ENCODE data around the gene TTC17. TPM values are rescaled to one million over a fixed set of nuclear protein-coding genes. Genes with fewer than 3 reads are reported as not detected.

TTC17 gene
- total RNA-seq, 1 donor from 2014 or later: 183 TPM

- Histone ChIP-seq H3K4me2 (no peak overlapping the region), H3K4me3 (no peak overlapping the region), H3K36me3 (no peaks in the 10 kb centered on the region), H4K20me1 (ENCODE audit: low read depth) (no peaks in the 10 kb centered on the region), H3F3A (ENCODE audit: low read depth) (no peaks in the 10 kb centered on the region), H3K27ac (no peak overlapping the region), H2AFZ (replicated peaks) (no peak overlapping the region), H3K27me3 (no peaks in the 10 kb centered on the region), H3K9me3 (ENCODE audit: low read depth) (no peaks in the 10 kb centered on the region), H3K79me2 (ENCODE audit: low read depth) (no peaks in the 10 kb centered on the region), H3K4me1 (peaks cover 10% of the 10 kb centered on the region), H3K9ac (no peak overlapping the region)
- no peak overlapping the region for H3K4me3 Mint-ChIP-seq
- H3K27me3 Mint-ChIP-seq (ENCODE audit: insufficient read depth, low read depth): peaks cover 15% of the 10 kb centered on the region
- H3K36me3 Mint-ChIP-seq: no peaks in the 10 kb centered on the region
- TF ChIP-seq EZH2phosphoT487 (IDR thresholded peaks at IDR 0.05) (no peak), EZH2 (IDR thresholded peaks at IDR 0.05) (no peak)
- TF ChIP-seq, protein P1, sequence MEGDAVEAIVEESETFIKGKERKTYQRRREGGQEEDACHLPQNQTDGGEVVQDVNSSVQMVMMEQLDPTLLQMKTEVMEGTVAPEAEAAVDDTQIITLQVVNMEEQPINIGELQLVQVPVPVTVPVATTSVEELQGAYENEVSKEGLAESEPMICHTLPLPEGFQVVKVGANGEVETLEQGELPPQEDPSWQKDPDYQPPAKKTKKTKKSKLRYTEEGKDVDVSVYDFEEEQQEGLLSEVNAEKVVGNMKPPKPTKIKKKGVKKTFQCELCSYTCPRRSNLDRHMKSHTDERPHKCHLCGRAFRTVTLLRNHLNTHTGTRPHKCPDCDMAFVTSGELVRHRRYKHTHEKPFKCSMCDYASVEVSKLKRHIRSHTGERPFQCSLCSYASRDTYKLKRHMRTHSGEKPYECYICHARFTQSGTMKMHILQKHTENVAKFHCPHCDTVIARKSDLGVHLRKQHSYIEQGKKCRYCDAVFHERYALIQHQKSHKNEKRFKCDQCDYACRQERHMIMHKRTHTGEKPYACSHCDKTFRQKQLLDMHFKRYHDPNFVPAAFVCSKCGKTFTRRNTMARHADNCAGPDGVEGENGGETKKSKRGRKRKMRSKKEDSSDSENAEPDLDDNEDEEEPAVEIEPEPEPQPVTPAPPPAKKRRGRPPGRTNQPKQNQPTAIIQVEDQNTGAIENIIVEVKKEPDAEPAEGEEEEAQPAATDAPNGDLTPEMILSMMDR (IDR thresholded peaks at IDR 0.05): no peak
- no peak overlapping the region for H3K27ac Mint-ChIP-seq
- H3K4me1 Mint-ChIP-seq: peaks cover 29% of the 10 kb centered on the region
- H3K9me3 Mint-ChIP-seq: peaks cover 6% of the 10 kb centered on the region
- DNase-seq (ENCODE audit: low spot score): no peak
Measured at GRCh38 chr11:43511959-43512358, 153.2 kb downstream of the TTC17 start.

DNA sequence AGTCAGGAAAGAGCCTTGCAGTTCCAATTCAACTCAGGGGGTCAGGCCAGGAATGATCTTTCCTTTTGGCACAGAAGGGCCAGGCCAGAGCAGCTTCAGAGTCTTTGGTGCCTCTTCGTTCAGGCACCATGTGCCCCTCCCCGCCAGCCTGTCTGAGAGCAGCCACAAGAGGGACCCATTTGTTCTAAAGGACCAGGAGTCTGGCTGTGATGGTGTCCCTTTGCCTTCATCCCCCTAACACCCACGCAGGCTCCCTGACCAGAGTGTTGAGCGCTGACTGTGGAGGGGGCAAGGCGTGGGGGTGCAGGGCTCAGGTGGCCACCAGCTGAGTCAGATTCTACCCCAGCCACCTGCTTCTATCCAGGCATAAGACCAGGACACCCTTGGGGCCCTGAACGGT lies 156.4 kb downstream of the TTC17 start:
- H3K79me2 ChIP-seq (ENCODE audit: low read depth): no peaks in the 10 kb centered on the region
- Mint-ChIP-seq H3K27ac (peak overlapping the region; percentile 85), H3K4me3 (no peak overlapping the region), H3K9me3 (peaks cover 9% of the 10 kb centered on the region), H3K27me3 (ENCODE audit: insufficient read depth, low read depth) (peaks cover 15% of the 10 kb centered on the region), H3K36me3 (peaks cover 3% of the 10 kb centered on the region), H3K4me1 (peaks cover 42% of the 10 kb centered on the region)
- no peaks in the 10 kb centered on the region for H3K36me3 ChIP-seq
- DNase-seq (ENCODE audit: low spot score): peak; percentile 44
- H3K9ac ChIP-seq: no peak overlapping the region
- H3K9me3 ChIP-seq (ENCODE audit: low read depth): no peaks in the 10 kb centered on the region
- no peak overlapping the region for H3K4me3 ChIP-seq
- H3F3A ChIP-seq (ENCODE audit: low read depth): no peaks in the 10 kb centered on the region
- H3K27ac ChIP-seq: no peak overlapping the region
- H3K27me3 ChIP-seq: no peaks in the 10 kb centered on the region
- H3K4me2 ChIP-seq: no peak overlapping the region
- H3K4me1 ChIP-seq: peaks cover 12% of the 10 kb centered on the region
- TF ChIP-seq EZH2phosphoT487 (IDR thresholded peaks at IDR 0.05) (no peak), EZH2 (IDR thresholded peaks at IDR 0.05) (no peak)
- TF ChIP-seq, protein P1 (IDR thresholded peaks at IDR 0.05): peak; percentile 41
- H4K20me1 ChIP-seq (ENCODE audit: low read depth): no peaks in the 10 kb centered on the region
- no peak overlapping the region for H2AFZ ChIP-seq (replicated peaks)

GRCh38 chr11:43516316-43516850 lies 157.7 kb downstream of the TTC17 start:
- peaks cover 3% of the 10 kb centered on the region for H3K36me3 Mint-ChIP-seq
- H3K4me3 Mint-ChIP-seq: peak overlapping the region; percentile 52
- H3K9ac ChIP-seq: no peak overlapping the region
- H3K4me1 ChIP-seq: peaks cover 12% of the 10 kb centered on the region
- no peaks in the 10 kb centered on the region for H3K79me2 ChIP-seq (ENCODE audit: low read depth)
- H3K9me3 ChIP-seq (ENCODE audit: low read depth): no peaks in the 10 kb centered on the region
- DNase-seq (ENCODE audit: low spot score): peak; percentile 83
- no peaks in the 10 kb centered on the region for H3K36me3 ChIP-seq
- no peak overlapping the region for H3K27ac ChIP-seq
- H3K4me2 ChIP-seq: peak overlapping the region; percentile 48
- peaks cover 16% of the 10 kb centered on the region for H3K9me3 Mint-ChIP-seq
- no peaks in the 10 kb centered on the region for H3K27me3 ChIP-seq
- peak overlapping the region; percentile 95 for H3K27ac Mint-ChIP-seq
- peaks cover 13% of the 10 kb centered on the region for H3K27me3 Mint-ChIP-seq (ENCODE audit: insufficient read depth, low read depth)
- H3K4me3 ChIP-seq: no peak overlapping the region
- no peak for TF ChIP-seq EZH2phosphoT487 (IDR thresholded peaks at IDR 0.05)
- TF ChIP-seq EZH2 (IDR thresholded peaks at IDR 0.05): no peak
- TF ChIP-seq, protein P1 (IDR thresholded peaks at IDR 0.05): no peak
- H3K4me1 Mint-ChIP-seq: peaks cover 42% of the 10 kb centered on the region
- peak overlapping the region; percentile 79 for H2AFZ ChIP-seq (replicated peaks)
- no peaks in the 10 kb centered on the region for H3F3A ChIP-seq (ENCODE audit: low read depth)
- H4K20me1 ChIP-seq (ENCODE audit: low read depth): no peaks in the 10 kb centered on the region
